Measurements from ENCODE around the gene SERPING1.
"Not testable (repeated sequence)": the region's sequence is repeated elsewhere in the genome, so short reads cannot be mapped to it uniquely, and the experiment has no call there.

The SERPING1 gene

DNA sequence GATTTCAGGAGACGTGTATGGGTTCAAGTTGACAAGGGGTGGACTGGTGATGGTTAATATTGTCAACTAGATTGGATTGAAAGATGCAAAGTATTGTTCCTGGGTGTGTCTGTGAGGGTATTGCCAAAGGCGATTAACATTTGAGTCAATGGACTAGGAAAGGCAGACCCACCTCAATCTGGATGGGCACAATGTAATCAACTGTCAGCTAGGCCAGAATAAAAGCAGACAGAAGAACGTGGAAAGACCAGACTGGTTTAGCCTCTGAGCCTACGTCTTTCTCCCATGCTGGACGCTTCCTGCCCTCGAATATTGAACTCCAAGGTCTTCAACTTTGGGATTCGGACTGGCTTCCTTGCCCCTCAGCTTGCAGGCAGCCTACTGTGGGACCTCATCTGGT, 53.9 kb downstream of the SERPING1 start:
- H3K4me3 ChIP-seq (ENCODE audit: low read depth, low read length), result no peak overlapping the region
- TF ChIP-seq, protein P1, sequence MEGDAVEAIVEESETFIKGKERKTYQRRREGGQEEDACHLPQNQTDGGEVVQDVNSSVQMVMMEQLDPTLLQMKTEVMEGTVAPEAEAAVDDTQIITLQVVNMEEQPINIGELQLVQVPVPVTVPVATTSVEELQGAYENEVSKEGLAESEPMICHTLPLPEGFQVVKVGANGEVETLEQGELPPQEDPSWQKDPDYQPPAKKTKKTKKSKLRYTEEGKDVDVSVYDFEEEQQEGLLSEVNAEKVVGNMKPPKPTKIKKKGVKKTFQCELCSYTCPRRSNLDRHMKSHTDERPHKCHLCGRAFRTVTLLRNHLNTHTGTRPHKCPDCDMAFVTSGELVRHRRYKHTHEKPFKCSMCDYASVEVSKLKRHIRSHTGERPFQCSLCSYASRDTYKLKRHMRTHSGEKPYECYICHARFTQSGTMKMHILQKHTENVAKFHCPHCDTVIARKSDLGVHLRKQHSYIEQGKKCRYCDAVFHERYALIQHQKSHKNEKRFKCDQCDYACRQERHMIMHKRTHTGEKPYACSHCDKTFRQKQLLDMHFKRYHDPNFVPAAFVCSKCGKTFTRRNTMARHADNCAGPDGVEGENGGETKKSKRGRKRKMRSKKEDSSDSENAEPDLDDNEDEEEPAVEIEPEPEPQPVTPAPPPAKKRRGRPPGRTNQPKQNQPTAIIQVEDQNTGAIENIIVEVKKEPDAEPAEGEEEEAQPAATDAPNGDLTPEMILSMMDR (IDR thresholded peaks at IDR 0.05; ENCODE audit: control insufficient read depth, extremely low read depth, insufficient read depth), result no peak
- no peak for DNase-seq (ENCODE audit: low read depth)

DNA sequence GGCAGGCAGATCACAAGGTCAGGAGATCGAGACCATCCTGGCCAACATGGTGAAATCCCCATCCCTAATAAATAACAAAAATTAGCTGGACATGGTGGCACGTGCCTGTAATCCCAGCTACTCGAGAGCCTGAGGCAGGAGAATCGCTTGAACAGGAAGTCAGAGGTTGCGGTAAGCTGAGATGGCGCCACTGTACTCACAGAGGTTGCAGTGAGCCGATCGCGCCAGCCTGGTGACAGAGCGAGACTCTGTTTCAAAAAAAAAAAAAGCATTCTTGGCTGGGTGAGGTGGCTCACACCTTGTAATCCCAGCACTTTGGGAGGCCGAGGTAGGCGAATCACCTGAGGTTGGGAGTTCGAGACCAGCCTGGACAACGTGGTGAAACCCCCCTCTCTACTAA, 54.7 kb downstream of the SERPING1 start:
- not testable (repeated sequence) for H3K4me3 ChIP-seq (ENCODE audit: low read depth, low read length); DNase-seq (ENCODE audit: low read depth)

DNA sequence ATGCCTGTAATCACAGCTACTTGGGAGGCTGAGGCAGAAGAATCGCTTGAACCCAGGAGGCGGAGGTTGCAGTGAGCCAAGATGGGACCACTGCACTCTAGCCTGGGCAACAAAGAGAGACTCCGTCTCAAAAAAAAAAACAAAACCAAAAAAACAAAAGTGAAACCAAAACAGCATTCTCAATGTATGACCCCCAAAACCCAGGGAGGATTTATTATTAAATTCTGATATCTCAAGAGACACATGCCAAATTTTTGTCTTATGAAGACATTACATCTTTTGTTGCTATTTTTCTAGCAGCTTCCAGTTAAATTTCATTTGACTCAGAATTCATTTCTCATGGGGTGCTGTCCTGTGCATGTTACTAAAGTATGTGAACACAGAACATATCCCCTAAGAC, 55.2 kb downstream of the SERPING1 start:
- TF ChIP-seq, protein P1 (IDR thresholded peaks at IDR 0.05; ENCODE audit: control insufficient read depth, extremely low read depth, insufficient read depth), result no peak
- no peak overlapping the region for H3K4me3 ChIP-seq (ENCODE audit: low read depth, low read length)
- no peak for DNase-seq (ENCODE audit: low read depth)

DNA sequence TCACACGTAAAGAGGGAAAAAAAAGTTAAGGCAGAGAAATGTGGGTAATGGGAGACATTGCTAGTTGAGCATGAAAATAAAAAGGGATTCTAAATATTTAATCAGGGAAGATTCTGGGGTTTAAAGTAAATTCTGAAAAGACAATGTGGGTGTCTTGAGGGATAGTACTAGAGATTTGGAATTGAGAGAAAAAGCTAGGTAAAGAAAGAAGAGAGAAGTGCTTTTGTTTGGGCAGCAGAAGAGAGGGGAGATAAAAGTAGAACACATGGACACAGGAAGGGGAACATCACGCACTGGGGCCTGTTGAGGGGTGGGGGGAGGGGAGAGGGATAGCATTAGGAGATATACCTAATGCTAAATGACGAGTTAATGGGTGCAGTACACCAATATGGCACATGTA, 55.7 kb downstream of the SERPING1 start:
- no peak overlapping the region for H3K4me3 ChIP-seq (ENCODE audit: low read depth, low read length)
- DNase-seq (ENCODE audit: low read depth), result no peak
- TF ChIP-seq, protein P1 (IDR thresholded peaks at IDR 0.05; ENCODE audit: control insufficient read depth, extremely low read depth, insufficient read depth), result no peak

DNA sequence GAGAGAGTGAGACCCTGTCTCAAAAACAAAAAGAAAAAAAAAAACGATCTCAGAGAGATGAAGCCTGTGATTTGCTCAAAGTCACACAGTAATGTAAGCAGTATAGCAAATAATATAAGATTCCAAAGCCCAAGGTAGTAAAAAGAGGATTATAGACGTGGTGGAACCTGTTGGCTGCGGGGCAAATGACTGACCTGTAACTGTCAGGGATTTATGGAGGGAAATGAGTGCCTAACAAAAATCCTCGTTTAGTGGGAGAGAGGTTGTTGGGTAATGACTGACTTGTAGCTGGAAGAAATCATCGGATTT, 59.4 kb downstream of the SERPING1 start:
- peak overlapping the region; percentile 85 for H3K4me3 ChIP-seq (ENCODE audit: low read depth, low read length)
- DNase-seq (ENCODE audit: low read depth), result no peak
- TF ChIP-seq, protein P1 (IDR thresholded peaks at IDR 0.05; ENCODE audit: control insufficient read depth, extremely low read depth, insufficient read depth), result no peak

DNA sequence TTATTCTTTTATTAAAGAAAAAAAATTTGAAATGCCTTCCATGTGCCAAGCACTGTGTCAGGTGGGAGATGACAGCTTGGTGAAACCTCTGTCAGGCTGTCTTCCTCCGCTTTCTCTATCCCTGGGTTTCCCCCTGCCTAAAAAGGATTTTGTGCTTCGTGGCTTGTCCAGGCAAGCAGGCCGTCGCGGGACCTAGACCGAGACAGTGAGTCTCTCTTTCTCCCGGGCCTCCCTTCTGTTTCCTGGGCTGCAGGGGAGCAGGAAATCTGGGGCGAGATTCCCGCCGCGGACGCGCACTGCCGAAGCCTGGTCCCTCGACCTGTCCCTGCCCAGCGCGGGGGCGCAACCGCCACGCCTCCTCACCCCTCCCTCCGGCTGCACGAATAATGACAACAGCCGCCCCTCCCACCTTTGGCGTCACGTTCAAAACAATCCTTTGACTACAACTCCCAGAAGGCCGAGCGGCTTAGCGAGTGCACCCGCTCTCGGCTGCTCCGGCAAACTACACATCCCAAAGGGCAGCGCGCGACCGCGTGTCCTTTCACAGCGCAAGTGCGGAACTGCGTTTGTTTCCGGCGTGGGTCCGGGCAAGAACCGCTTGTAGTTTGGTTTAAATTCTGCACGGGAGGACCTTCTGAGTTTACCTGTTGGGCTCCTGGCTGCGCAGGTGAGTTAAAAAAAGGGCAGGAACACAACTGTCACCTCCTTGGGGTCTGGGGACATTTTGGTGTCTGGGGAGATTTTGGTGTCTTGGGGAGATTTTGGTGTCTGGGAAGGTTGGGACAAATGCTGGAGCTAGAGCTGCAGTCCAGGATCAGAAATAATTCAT, 59.9 kb downstream of the SERPING1 start, which contains the start of gene CLP1:
TSS of gene CLP1 (plus strand) at position 569 of the 829 bp plus-strand sequence. CDS start 1,715 bp downstream, outside the sequence.
- DNase-seq (ENCODE audit: low read depth), result peak; percentile 98
- peak within 1 kb of the TSS; percentile 85 for H3K4me3 ChIP-seq (ENCODE audit: low read depth, low read length)
- TF ChIP-seq, protein P1 (IDR thresholded peaks at IDR 0.05; ENCODE audit: control insufficient read depth, extremely low read depth, insufficient read depth), result no peak

DNA sequence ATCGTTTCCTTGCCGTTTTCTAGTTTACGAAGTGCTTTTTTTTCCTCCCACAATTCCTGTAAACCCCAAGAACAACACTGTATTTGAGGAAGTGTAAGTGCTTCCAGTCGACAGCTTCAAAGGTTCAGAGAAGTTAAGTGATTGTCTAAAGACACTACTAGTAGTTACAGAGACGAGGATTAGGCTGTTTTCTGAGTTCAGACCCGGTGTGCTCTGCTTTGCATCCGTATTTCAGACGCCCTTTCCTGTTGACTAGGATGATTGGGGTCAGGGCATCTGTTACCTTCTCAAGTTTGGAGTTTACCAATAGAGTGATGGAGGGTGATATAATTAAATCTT, 60.5 kb downstream of the SERPING1 start:
- H3K4me3 ChIP-seq (ENCODE audit: low read depth, low read length), result peak overlapping the region; percentile 85
- TF ChIP-seq, protein P1 (IDR thresholded peaks at IDR 0.05; ENCODE audit: control insufficient read depth, extremely low read depth, insufficient read depth), result no peak
- DNase-seq (ENCODE audit: low read depth), result no peak

Measured in LNCaP clone FGC (cell line).